SK-N-SH (cell line): ENCODE data around the gene PTH2. TPM values are rescaled to one million over a fixed set of nuclear protein-coding genes. Genes with fewer than 3 reads are reported as not detected.

ENCODE experiments used
- CTCF ChIA-PET: fragments of 300-600, 350-600 bp; formaldehyde crosslinking; extraction: SDS; loops from one replicate; lab custom pipeline; 2021; lab: Yijun Ruan, JAX
- POLR2A ChIA-PET: fragments of 350-600 bp; sonication (Branson Sonifier 250); formaldehyde crosslinking; extraction: SDS; loops from one replicate; lab custom pipeline; 2020; ENCODE audit warnings: antibody characterized with exemption, inconsistent platforms; lab: Yijun Ruan, JAX
- DNase-seq: peaks from one replicate; pipeline ENCODE4 v3.0.0; 2012
- H2AFZ ChIP-seq: fragments of 200-600 bp; sonication (generic); 2 replicates; pipeline ENCODE4 v1.8.1; 2016; ENCODE audit warnings: antibody characterized with exemption, mild to moderate bottlenecking, low read depth
- H3F3A ChIP-seq: fragments of 200-600 bp; sonication (generic); replicated peaks from 2 replicates; pipeline ENCODE3; 2016; ENCODE audit warnings: antibody characterized with exemption, mild to moderate bottlenecking; ENCODE audit not compliant: insufficient read depth
- H3K27ac ChIP-seq, 2 experiments: fragments of 200-500 bp in 1 of 2; fragments of 200-600 bp in 1 of 2; sonication (Bioruptor generic) in 1 of 2; sonication (generic), shearing (Covaris generic) in 1 of 2; 2 replicates each; pipeline versions ENCODE4 v1.5.1 to v1.6.1; 2014 to 2016; ENCODE audit warnings: low read depth in 2 of 2, inconsistent platforms in 1 of 2, low read length in 1 of 2, mild to moderate bottlenecking in 1 of 2, mixed read lengths in 1 of 2
- H3K27me3 ChIP-seq: fragments of 200-600 bp; sonication (generic), shearing (Covaris generic); 2 replicates; pipeline ENCODE4 v1.6.1; 2016; ENCODE audit warnings: mixed run types; ENCODE audit not compliant: insufficient read depth
- H3K36me3 ChIP-seq, 2 experiments: fragments of 200-500 bp in 1 of 2; fragments of 200-600 bp in 1 of 2; sonication (Bioruptor generic) in 1 of 2; sonication (generic) in 1 of 2; replicated peaks in 1 of 2; 2 replicates each; pipeline versions ENCODE3 to v1.5.1; 2014 to 2016; ENCODE audit warnings: low read length in 1 of 2, mild to moderate bottlenecking in 1 of 2; ENCODE audit not compliant: insufficient read depth in 2 of 2, control insufficient read depth in 1 of 2
- H3K4me1 ChIP-seq, 2 experiments: fragments of 200-500 bp in 1 of 2; fragments of 200-600 bp in 1 of 2; sonication (Bioruptor generic) in 1 of 2; sonication (generic), shearing (Covaris generic) in 1 of 2; 2 replicates each; pipeline versions ENCODE4 v1.5.1 to v1.6.1; 2014 to 2016; ENCODE audit warnings: low read depth in 1 of 2, low read length in 1 of 2, mixed run types in 1 of 2; ENCODE audit not compliant: insufficient read depth in 2 of 2, control insufficient read depth in 1 of 2
- H3K4me2 ChIP-seq: fragments of 200-600 bp; sonication (generic), shearing (Covaris generic); 2 replicates; pipeline ENCODE4 v1.6.1; 2017; ENCODE audit warnings: mixed run types
- H3K4me3 ChIP-seq, 2 experiments: fragments of 200-500 bp in 1 of 2; fragments of 200-600 bp in 1 of 2; sonication (Bioruptor generic) in 1 of 2; sonication (generic), shearing (Covaris generic) in 1 of 2; 2 replicates each; pipeline versions ENCODE4 v1.5.1 to v1.8.1; 2014 to 2016; ENCODE audit warnings: low read depth in 2 of 2, inconsistent platforms in 1 of 2, low read length in 1 of 2, mild to moderate bottlenecking in 1 of 2, mixed read lengths in 1 of 2, moderate library complexity in 1 of 2
- H3K79me2 ChIP-seq: fragments of 200-600 bp; sonication (generic); 2 replicates; pipeline ENCODE4 v1.8.1; 2017; ENCODE audit warnings: mild to moderate bottlenecking; ENCODE audit not compliant: insufficient read depth
- H3K9ac ChIP-seq: fragments of 200-600 bp; sonication (generic); 2 replicates; pipeline ENCODE4 v1.6.1; 2017; ENCODE audit warnings: mixed run types
- H3K9me2 ChIP-seq: fragments of 200-600 bp; sonication (generic); 2 replicates; pipeline ENCODE4 v1.6.1; 2017; ENCODE audit warnings: mixed run types
- H3K9me3 ChIP-seq: fragments of 200-600 bp; sonication (generic); 2 replicates; pipeline ENCODE4 v1.6.1; 2017; ENCODE audit warnings: mixed run types, mild to moderate bottlenecking, moderate library complexity
- H4K20me1 ChIP-seq: fragments of 200-600 bp; sonication (generic); 2 replicates; pipeline ENCODE4 v1.6.1; 2017; ENCODE audit warnings: mild to moderate bottlenecking, mixed run types; ENCODE audit not compliant: insufficient read depth
- CTCF ChIP-seq: fragments of 200-600 bp; sonication (generic); IDR thresholded peaks from 2 replicates; pipeline ENCODE4 v1.6.1; 2017; ENCODE audit warnings: antibody characterized with exemption, mild to moderate bottlenecking, moderate library complexity
- EP300 ChIP-seq, 2 experiments: IDR thresholded peaks; 2 replicates each; pipeline versions ENCODE4 v1.4.0 to v1.6.1; 2012; ENCODE audit warnings: borderline replicate concordance in 1 of 2, low read depth in 1 of 2, low read length in 1 of 2
- FOSL2 ChIP-seq: IDR thresholded peaks from 2 replicates; pipeline ENCODE4 v1.4.0; 2012; ENCODE audit warnings: low read depth, mild to moderate bottlenecking, moderate library complexity, borderline replicate concordance
- FOXM1 ChIP-seq: IDR thresholded peaks from 2 replicates; pipeline ENCODE4 v1.4.0; 2012; ENCODE audit warnings: low read depth, mild to moderate bottlenecking
- GABPA ChIP-seq: IDR thresholded peaks from 2 replicates; pipeline ENCODE4 v1.4.0; 2012; ENCODE audit warnings: low read depth, mild to moderate bottlenecking
- JUND ChIP-seq: IDR thresholded peaks from 2 replicates; pipeline ENCODE4 v1.4.0; 2012
- MEF2A ChIP-seq: IDR thresholded peaks from 2 replicates; pipeline ENCODE4 v1.4.0; 2012; ENCODE audit warnings: low read depth, borderline replicate concordance
- NFIC ChIP-seq: IDR thresholded peaks from 2 replicates; pipeline ENCODE4 v1.4.0; 2012; ENCODE audit warnings: borderline replicate concordance
- RCOR1 ChIP-seq: fragments of 150-350 bp; IDR thresholded peaks from 2 replicates; pipeline ENCODE4 v1.6.1; 2017; ENCODE audit warnings: antibody characterized with exemption, low read length
- TCF12 ChIP-seq: IDR thresholded peaks from 2 replicates; pipeline ENCODE4 v1.4.0; 2012
- WGBS: methylation state at CpG from one replicate; pipeline ENCODE4 v1.1.6; 2017; ENCODE audit warnings: low lambda C conversion rate; 5-methylcytosine and 5-hydroxymethylcytosine counted together
- polyA plus RNA-seq, 3 experiments: library from polyadenylated mRNA; depleted of rRNA; stranded (reverse); fragments of >200 nt; gene quantifications; 2 replicates each; pipeline ENCODE4 v1.2.3, GENCODE V29; 2012
- TF ChIP-seq, protein P1 (sequence below): IDR thresholded peaks from 2 replicates; pipeline ENCODE4 v1.6.1; 2012; ENCODE audit warnings: mild to moderate bottlenecking, low read depth, low read length, moderate library complexity
- TF ChIP-seq, protein P2 (sequence below): IDR thresholded peaks from 2 replicates; pipeline ENCODE4 v1.4.0; 2012; ENCODE audit warnings: low read depth, borderline replicate concordance

Gene PTH2
- polyA plus RNA-seq, 1 of the 3 experiments (the other 2 are of a cell fraction) = not detected

GRCh38 chr19:49419173-49419572 lies 4.1 kb downstream of the PTH2 start (continued):
- TF ChIP-seq JUND (no peak), NFIC (no peak), TCF12 (no peak), FOSL2 (no peak)

- H3K4me3 ChIP-seq = no peak overlapping the region
- H2AFZ ChIP-seq = no peak overlapping the region
- DNase-seq = no peak
- no peaks in the 10 kb centered on the region for H3K79me2 ChIP-seq
- no peaks in the 10 kb centered on the region for H3K36me3 ChIP-seq
- ChIA-PET CTCF (interaction anchor here (0.8 to 17.5 kb wide), 4 partner anchors 15 to 272 kb away, joined by 3 to 108 read pairs (median 7); no protein-coding TSS in a partner anchor), POLR2A (no interaction called here)
- no peak overlapping the region for H3K27ac ChIP-seq
- no peaks in the 10 kb centered on the region for H3K9me2 ChIP-seq
- no peak for TF ChIP-seq MEF2A
- no peak for TF ChIP-seq GABPA
- no peak for TF ChIP-seq CTCF
- TF ChIP-seq FOXM1 = no peak
- TF ChIP-seq, protein P1, sequence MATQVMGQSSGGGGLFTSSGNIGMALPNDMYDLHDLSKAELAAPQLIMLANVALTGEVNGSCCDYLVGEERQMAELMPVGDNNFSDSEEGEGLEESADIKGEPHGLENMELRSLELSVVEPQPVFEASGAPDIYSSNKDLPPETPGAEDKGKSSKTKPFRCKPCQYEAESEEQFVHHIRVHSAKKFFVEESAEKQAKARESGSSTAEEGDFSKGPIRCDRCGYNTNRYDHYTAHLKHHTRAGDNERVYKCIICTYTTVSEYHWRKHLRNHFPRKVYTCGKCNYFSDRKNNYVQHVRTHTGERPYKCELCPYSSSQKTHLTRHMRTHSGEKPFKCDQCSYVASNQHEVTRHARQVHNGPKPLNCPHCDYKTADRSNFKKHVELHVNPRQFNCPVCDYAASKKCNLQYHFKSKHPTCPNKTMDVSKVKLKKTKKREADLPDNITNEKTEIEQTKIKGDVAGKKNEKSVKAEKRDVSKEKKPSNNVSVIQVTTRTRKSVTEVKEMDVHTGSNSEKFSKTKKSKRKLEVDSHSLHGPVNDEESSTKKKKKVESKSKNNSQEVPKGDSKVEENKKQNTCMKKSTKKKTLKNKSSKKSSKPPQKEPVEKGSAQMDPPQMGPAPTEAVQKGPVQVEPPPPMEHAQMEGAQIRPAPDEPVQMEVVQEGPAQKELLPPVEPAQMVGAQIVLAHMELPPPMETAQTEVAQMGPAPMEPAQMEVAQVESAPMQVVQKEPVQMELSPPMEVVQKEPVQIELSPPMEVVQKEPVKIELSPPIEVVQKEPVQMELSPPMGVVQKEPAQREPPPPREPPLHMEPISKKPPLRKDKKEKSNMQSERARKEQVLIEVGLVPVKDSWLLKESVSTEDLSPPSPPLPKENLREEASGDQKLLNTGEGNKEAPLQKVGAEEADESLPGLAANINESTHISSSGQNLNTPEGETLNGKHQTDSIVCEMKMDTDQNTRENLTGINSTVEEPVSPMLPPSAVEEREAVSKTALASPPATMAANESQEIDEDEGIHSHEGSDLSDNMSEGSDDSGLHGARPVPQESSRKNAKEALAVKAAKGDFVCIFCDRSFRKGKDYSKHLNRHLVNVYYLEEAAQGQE = no peak
- no peak for TF ChIP-seq RCOR1
- no peak for TF ChIP-seq EP300 (IDR thresholded peaks at IDR 0.05; ENCODE audit: borderline replicate concordance in 1 of 2, low read depth in 1 of 2, low read length in 1 of 2)
- TF ChIP-seq, protein P2, sequence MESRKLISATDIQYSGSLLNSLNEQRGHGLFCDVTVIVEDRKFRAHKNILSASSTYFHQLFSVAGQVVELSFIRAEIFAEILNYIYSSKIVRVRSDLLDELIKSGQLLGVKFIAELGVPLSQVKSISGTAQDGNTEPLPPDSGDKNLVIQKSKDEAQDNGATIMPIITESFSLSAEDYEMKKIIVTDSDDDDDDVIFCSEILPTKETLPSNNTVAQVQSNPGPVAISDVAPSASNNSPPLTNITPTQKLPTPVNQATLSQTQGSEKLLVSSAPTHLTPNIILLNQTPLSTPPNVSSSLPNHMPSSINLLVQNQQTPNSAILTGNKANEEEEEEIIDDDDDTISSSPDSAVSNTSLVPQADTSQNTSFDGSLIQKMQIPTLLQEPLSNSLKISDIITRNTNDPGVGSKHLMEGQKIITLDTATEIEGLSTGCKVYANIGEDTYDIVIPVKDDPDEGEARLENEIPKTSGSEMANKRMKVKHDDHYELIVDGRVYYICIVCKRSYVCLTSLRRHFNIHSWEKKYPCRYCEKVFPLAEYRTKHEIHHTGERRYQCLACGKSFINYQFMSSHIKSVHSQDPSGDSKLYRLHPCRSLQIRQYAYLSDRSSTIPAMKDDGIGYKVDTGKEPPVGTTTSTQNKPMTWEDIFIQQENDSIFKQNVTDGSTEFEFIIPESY = no peak
- 31% methylated on average over 5 of the region's 5 CpGs for WGBS
- H3K4me2 ChIP-seq = no peak overlapping the region
- H3K27me3 ChIP-seq = peaks cover 72% of the 10 kb centered on the region
- H4K20me1 ChIP-seq = no peaks in the 10 kb centered on the region
- no peaks in the 10 kb centered on the region for H3K9me3 ChIP-seq
- H3K9ac ChIP-seq = no peak overlapping the region
- H3F3A ChIP-seq = peaks cover 7% of the 10 kb centered on the region
- peaks cover 0 to 8% of the 10 kb centered on the region in 2 experiments; a peak in 2 of 4 replicates for H3K4me1 ChIP-seq
Observed at GRCh38 chr19:49418511-49418910, 4.7 kb downstream of the PTH2 start.
